A549 treated with RU486 at 1 μM for 4 hours (cell line): Measurements from ENCODE around the gene SPIC. TPM values are rescaled to one million over a fixed set of nuclear protein-coding genes. Genes with fewer than 3 reads are reported as not detected.

Experiments
- total RNA-seq: library from RNA; stranded (reverse); fragments of 200-300 nt; extraction: Qiagen RNA extraction; gene quantifications from 5 replicates; pipeline ENCODE4 v1.2.3, GENCODE V29; 2022; ENCODE audit warnings: low read depth

SPIC gene
- not detected in 5 replicates for total RNA-seq

GRCh38 chr12:101474711-101475386 is at the start of gene SPIC:
Gene SPIC, plus strand, starts transcription at chr12:101475336. Its CDS starts 1,569 bp downstream, at chr12:101476905.

Other genes with a start within 250 kb of the SPIC start
- gene UTP20, start 195.2 kb upstream of the SPIC start, total RNA-seq = 12.3 to 19.4 TPM (median 18.0 TPM) in 5 replicates
- gene ARL1, start 67.6 kb upstream of the SPIC start, total RNA-seq = 64.7 to 68.3 TPM (median 66.1 TPM) in 5 replicates
- not detected in 5 replicates for gene MYBPC1, start 119.6 kb downstream of the SPIC start, total RNA-seq
- 50.1 to 82.2 TPM (median 73.4 TPM) in 5 replicates for gene CHPT1, start 222.3 kb downstream of the SPIC start, total RNA-seq